ENCODE results near the gene ADAM12. TPM values are rescaled to one million over a fixed set of nuclear protein-coding genes. Genes with fewer than 3 reads are reported as not detected.
"Not testable (repeated sequence)": the region's sequence is repeated elsewhere in the genome, so short reads cannot be mapped to it uniquely, and the experiment has no call there.

The ADAM12 gene
- total RNA-seq, 1 donor from 2014 or later, result 0.68 TPM

DNA sequence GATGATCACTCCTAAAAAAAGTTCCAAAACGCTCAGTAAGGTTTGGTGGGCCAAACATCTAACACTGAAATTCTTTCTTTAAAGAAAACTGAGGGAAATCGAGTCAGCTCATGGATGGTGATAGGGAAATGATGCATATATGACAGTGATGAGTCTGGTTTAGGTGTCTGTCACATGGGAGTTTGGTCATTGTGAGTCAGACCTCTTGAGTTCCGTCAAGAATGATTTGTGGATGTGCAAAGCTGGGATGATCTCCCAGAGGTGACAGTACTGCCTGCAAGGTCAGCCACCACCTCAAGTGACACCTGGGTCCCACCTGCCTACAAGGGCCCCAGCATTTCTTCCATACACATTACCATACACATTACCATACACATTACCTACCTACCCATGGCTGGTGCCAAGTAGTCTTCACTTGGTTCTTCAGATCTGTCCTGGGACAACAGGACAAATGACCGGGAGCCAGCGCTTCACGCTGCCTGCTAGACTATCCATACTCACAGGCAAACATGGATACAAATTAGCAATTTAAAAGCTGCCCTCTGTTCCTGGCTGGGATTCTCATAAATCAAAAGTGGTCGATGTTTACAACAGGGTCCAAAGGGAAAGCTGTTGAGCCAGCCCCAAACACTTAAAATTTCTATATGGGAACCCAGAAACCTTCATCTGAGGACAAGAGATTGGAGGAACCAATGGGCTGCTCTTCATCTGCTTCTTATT, 128.4 kb downstream of the ADAM12 start:
- DNase-seq, result no peak

DNA sequence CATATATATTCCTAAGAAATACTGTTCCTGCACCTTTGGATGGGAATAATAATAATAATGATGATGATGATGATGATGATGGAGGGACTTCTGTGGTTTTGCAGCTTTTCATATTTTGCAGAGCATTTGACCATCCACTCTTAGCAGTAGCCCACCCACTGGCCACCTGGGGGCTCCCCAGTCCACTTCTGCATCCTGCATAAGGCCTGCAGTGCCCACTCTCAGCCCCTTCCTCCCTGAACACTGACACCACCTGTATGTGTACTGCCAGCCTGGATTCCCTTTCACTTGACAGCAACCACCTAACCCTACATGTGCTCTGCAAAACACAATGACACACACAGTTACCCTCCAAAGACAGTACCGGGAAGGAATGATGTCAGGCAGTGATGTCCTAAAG, 131.4 kb downstream of the ADAM12 start:
- DNase-seq, result no peak

DNA sequence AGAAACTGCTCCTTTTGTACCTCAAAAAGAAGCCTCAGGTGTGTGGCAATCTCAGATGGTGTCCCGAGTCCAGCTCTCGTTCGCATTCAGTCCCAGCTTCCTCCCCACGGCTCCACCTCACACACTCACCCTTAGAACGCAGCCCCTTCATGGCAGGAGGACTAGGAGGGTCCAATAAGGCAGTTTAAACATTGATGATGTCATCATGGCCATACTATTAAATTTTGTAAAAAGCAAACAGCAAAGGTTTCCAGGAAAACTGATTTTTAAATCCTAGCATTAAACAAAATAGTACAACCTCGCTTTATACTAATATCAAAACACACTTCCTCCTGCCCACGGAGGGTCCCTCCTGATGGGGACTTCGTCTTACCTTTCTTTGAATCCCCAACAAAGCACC, 133.0 kb downstream of the ADAM12 start:
- DNase-seq, result no peak

GRCh38 chr10:126253611-126253998, 134.7 kb downstream of the ADAM12 start:
- no peak for DNase-seq

GRCh38 chr10:126252884-126253610, 135.2 kb downstream of the ADAM12 start:
- no peak for DNase-seq

DNA sequence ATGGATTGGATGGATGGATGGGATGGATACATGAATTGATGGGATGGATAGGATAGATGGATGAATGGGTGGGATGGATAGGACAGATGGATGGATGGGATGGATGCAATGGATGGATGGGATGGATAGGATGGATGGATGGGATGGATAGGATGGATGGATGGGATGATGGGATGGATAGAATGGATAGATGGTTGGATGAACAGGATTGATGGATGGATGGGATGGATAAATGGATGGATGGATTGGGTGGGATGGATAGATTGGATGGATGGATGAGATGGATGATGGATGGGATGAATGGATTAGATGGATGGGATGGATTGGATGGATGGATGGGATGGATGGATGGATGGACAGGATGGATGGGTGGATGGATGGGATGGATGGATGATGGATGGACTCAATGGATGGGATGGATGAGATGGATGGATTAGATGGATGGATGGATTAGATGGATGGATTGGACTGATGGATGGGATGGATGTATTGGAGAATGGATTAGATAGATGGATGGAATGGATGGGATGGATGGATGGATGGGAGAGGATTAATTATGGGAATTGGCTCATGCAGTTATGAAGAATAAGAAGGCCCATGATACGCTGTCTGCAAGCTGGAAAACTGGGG, 136.4 kb downstream of the ADAM12 start:
- DNase-seq, result no peak

- DNase-seq, result no peak
Observed at GRCh38 chr10:126250527-126251310, 137.6 kb downstream of the ADAM12 start.

GRCh38 chr10:126250045-126250444, 138.2 kb downstream of the ADAM12 start:
- no peak for DNase-seq

DNA sequence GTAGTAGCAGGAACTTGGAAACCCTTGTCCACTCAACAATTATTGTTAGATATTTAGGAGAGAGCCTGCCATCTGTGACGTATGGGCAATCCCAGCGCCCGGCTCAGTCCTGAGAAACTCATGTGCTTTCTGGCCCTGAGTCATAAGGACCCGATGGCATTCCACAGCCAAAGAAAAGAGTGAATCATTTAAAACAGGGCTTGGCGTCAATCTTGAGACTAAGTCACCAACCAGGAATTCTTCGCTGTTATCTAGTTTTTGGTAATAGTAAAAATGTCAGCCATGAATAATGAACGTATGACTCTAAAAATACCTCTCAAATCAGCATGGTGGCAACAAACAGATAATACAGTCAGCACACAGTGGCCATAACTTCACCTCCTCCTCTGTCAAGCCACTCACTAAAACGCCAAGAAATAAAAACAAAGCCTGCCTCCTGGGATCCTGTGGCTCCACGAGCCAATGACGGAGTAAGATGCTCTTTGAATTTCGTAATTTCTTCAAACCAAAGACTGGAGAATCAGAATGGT, 140.8 kb downstream of the ADAM12 start:
- no peak for DNase-seq

DNA sequence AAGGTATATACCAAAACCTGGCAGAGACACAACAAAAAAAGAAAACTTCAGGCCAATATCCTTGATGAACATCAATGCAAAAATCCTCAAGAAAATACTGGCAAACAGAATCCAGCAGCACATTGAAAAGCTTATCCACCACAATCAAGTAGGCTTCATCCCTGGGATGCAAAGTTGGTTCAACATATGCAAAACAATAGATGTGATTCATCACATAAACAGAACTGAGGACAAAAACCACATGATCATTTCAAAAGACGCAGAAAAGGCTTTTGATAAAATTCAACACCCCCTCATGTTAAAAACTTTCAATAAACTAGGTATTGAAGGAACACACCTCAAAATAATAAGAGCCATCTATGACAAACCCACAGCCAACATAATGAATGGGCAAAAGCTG, 141.9 kb downstream of the ADAM12 start:
- DNase-seq, result not testable (repeated sequence)

DNA sequence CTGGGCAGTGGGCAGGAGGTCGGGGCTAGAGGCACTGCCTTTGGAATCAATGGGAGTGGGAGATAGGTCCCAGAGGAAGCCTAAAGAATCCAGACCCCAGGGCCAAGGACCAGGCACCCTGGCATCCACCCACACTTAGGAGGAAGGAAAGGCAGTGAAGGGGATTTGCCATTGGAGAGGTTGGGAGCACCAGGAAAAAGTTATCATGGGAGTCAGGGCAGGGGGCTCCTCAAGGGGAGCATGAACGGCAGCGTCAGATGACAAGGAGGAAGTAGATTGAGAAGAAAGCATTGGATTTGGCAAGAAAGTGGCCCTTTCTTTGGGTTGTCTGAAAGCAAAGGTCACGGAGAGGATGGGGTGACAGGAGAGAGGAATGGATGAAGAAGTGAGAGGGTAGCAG, 142.8 kb downstream of the ADAM12 start:
- no peak for DNase-seq

DNA sequence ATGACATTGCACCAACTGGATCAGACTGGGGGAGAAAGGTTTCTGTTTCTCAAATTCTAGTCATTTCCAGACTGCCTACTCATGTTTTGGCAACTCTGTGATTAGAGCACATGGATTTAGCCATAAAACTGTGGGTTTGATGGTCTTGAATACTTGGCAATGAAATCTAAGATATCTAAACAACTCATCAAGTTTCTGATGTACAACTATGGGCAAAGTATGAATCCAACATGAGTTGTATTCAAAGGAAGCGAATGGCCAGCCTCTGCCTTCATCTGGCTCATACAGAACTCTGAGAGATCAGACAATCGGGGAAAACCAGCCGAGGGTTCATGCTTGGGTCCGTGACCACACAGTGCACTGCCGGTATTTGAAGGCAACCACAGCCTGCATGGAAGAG, 144.3 kb downstream of the ADAM12 start:
- no peak for DNase-seq

DNA sequence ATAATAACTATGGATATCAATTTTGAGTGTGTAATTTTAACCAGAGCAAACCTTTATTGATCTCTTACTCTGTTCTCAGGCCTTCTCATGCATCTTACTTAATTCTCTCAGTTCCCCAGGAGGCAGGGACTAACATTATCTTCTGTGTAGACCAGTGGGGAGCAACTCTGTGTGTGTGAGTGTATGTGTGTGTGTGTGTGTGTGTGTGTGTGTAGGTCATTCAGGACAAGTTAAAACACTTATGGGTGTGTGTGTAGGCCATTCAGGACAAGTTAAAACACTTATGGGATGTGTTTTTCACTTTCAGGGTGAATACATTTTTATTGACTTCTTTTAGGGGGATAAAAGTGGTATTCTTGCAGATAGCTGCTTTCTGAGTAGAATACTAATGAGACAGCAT, 145.0 kb downstream of the ADAM12 start:
- no peak for DNase-seq

DNA sequence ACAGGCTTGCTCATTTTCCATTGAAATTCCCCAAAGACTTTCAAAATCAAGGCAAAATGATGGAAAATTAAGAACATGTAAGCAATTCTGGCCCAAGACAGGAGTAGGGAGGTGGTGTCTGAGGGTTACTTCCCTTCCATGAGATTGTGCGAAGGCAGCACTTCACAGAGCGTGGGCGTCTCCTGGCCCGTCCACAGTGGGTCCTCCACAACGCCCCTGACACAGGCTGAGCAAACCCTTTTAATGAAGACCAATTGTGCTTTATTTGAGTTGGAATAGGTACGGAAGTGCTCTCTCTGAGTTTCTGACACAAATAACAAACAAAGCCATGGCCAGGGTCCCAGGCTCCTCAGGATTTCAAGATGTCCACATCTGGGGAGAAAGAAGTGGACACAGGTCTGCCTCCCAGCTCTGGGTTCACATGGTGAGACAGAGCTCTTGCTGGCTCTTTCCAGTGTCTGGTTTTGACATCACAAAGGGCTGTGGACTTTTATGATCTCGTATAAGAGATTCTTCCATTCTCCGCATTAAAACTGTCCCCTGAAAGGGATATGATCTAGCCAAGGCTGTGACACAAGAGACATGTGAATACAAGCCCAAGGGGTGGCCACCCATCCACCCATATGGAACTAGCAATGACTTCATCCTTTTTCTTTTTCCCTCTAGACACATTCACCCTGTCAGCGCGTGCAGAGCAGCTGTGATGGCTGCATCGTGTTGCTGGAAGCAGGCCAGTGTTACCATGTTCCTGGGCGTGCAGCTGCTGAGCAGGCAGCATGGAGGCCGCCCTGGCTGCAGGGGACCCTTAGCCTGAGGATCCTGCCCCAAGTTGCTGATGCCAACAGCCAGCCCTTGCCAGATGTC, 145.6 kb downstream of the ADAM12 start:
- no peak for DNase-seq

DNA sequence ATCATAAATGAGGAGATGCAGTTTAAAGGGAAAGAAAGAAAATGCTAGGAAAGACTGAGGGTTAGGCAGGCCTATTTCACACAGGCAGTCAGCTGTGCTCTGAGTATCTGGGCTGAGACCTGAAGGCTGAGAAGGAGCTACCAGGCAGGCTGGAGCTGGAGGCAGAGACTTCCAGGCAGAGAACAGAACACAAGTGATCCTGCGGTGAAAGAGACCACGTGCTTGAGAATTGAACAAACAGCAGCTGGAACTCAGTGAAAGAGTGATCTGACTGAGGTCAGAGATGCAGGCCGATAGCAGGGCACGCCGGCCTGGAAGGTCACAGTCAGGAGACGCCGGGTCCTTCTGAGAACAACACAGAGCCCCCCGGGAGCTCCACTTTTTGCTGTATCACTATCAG, 147.8 kb downstream of the ADAM12 start:
- DNase-seq, result no peak

GRCh38 chr10:126239844-126240243, 148.4 kb downstream of the ADAM12 start:
- DNase-seq, result no peak

DNA sequence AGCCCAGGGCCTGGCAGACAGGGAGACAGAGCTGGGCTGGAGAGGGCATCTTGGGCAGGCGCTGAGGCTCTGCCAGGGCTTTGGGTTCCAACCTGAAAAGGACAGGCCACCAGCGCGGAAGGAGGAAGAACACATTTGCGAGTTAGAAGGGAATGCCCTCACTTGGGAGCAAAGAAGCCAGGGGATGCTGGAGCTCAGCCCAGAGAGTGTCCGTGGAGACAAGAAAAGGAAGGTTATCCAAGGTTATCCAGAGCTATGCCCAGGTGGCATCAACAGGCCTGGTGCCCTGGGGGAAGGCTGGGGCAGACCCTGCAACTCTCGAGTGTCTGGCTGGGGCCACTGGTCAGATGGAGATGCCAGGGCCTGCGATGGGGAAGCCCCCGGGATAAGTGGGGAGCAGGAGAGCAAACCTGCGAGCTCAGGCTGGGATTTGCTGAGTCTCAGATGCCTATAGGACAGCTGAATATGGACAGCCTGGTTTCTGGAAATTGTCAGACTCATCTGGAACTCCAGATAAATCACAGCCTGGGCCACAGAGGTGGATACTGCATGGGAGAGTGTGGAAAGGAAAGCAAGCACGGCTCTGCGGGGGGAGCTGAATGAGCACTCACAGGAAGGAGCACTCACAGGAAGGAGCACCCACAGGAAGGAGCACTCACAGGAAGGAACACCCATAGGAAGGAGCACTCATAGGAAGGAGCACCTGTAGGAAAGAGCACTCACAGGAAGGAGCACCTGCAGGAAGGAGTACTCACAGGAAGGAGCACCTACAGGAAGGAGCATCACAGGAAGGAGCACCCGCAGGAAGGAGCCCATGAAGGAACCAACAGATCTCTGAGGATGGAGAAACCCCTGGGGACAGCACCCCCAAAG, 152.1 kb downstream of the ADAM12 start:
- DNase-seq, result no peak

DNA sequence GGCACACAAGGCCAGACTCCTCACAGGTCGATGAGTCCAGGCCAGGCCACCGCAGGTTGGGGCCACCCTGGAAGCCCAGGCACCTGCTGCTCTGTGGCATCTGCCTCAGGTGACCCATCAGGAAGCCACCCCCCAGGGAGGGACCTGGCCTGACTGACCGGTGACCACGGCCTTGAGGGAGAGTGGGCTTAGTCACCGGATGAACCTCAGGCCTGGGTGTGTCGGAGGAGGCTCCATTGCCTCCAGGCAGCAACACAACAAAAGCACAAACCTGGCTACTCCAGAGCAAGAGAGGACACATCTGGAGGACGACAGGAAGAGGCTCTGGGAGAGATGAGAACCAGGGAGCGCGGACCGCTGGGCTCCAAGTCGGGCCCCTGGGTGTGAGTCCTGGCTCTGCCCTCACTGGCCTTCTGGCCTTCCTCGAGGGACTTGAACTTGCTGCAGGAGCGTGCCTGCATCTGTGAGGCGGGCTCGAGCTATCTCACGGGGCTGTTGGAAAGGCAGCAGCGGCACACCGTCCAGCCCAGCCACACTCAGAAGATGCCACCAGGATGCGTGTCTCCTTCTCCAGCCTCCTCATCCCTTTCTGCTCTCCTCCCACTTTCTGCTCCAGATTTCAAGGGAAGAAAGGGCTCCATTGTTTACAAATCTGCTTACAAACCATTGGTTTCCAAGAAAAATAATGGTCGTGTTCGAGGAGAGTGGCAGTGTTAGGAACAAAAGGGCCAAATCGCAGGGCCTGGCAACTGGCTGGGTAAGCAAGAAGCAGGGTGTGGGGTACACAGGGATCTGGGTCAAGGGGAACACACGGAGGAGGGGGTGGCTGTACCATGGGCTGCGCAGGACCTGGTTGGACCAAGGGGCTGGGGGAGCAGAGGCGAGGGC, 152.9 kb downstream of the ADAM12 start:
- no peak for DNase-seq

DNA sequence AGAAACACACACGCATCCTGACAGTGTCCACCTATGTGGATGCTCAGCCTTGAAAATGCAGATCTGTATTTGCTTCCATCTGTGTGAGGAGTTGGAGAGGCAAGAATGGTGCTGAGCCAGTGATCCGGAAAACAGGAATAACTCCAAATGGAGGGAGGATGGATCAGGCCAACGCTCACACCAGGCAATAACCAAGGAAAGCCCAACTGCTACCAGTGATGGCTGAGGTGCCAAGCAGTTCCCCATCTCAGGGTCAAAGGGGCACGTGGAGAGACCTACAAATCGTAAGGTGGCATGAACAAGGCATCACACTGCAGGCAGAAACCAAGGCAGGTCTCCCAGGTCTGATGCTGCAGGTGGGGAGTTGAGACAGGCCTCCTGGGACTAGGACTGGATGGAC, 153.6 kb downstream of the ADAM12 start:
- no peak for DNase-seq

Measured in dermis blood vessel endothelial cell (primary cell).